ENCODE results near the gene NKX2-8.
A peak's percentile ranks its signal among the peaks of the same experiment; 100 is the strongest.

NKX2-8 gene

GRCh38 chr14:36582011-36582873 lies at the start of gene NKX2-8:
TSS of gene NKX2-8 (minus strand) at chr14:36582614. CDS start at chr14:36582389, 225 bp downstream.
- no peak for DNase-seq

GRCh38 chr14:36627981-36628380 lies 45.6 kb upstream of the NKX2-8 start:
- DNase-seq, result no peak

- DNase-seq, result no peak
Observed at GRCh38 chr14:36626151-36626550, 43.7 kb upstream of the NKX2-8 start.

GRCh38 chr14:36625436-36625835 lies 43.0 kb upstream of the NKX2-8 start:
- no peak for DNase-seq

- no peak for DNase-seq
Observed at GRCh38 chr14:36625014-36625413, 42.6 kb upstream of the NKX2-8 start.

- DNase-seq, result no peak
Observed at GRCh38 chr14:36619853-36620252, 37.4 kb upstream of the NKX2-8 start.

GRCh38 chr14:36619131-36619530 lies 36.7 kb upstream of the NKX2-8 start:
- no peak for DNase-seq

GRCh38 chr14:36618641-36619040 lies 36.2 kb upstream of the NKX2-8 start:
- no peak for DNase-seq

GRCh38 chr14:36617824-36618223 lies 35.4 kb upstream of the NKX2-8 start:
- DNase-seq, result no peak

GRCh38 chr14:36605506-36605857 lies 23.1 kb upstream of the NKX2-8 start:
- DNase-seq, result peak; percentile 6

- peak; percentile 84 for DNase-seq
Observed at GRCh38 chr14:36604757-36605505, 22.5 kb upstream of the NKX2-8 start.

- DNase-seq, result no peak
Observed at GRCh38 chr14:36600431-36600830, 18.0 kb upstream of the NKX2-8 start.

GRCh38 chr14:36591482-36591881 lies 9.1 kb upstream of the NKX2-8 start:
- DNase-seq, result no peak

- no peak for DNase-seq
Observed at GRCh38 chr14:36588788-36589187, 6.4 kb upstream of the NKX2-8 start.

GRCh38 chr14:36588119-36588518 lies 5.7 kb upstream of the NKX2-8 start:
- no peak for DNase-seq

- DNase-seq, result no peak
Observed at GRCh38 chr14:36585100-36585499, 2.7 kb upstream of the NKX2-8 start.

- DNase-seq, result no peak
Observed at GRCh38 chr14:36583893-36584811, 1.7 kb upstream of the NKX2-8 start.

GRCh38 chr14:36583242-36583892 lies 953 bp upstream of the NKX2-8 start:
- DNase-seq, result no peak

- DNase-seq, result no peak
Observed at GRCh38 chr14:36582874-36583241, 444 bp upstream of the NKX2-8 start.

GRCh38 chr14:36580856-36581831 lies 1.3 kb downstream of the NKX2-8 start:
- DNase-seq, result peak; percentile 15

GRCh38 chr14:36580141-36580855 lies 2.1 kb downstream of the NKX2-8 start:
- no peak for DNase-seq

All from hematopoietic multipotent progenitor cell treated with erythropoietin and hydrocortisone succinate and interleukin-3 and kit ligand, for 6 days (in vitro differentiated cells).